HG02981 (cell line): Measurements from ENCODE around the gene ARL13B.
"Not testable (repeated sequence)": the region's sequence is repeated elsewhere in the genome, so short reads cannot be mapped to it uniquely, and the experiment has no call there.

Source experiments
- ATAC-seq: cut with Tn5 transposase; IDR thresholded peaks from one replicate; pipeline ENCODE4 v1.9.1; 2021; ENCODE audit warnings: mild to moderate bottlenecking, moderate library complexity; ENCODE audit not compliant: unreplicated experiment

ARL13B gene

GRCh38 chr3:94061297-94061696 lies 81.3 kb downstream of the ARL13B start:
- no peak for ATAC-seq

- peak; percentile 91 for ATAC-seq
Observed at GRCh38 chr3:94062513-94063404, 82.8 kb downstream of the ARL13B start, which contains the start of the genes DHFR2 and NSUN3. TSS of gene DHFR2 (minus strand) at chr3:94062916. CDS start at chr3:94061511, 1,405 bp downstream. TSS of gene NSUN3 (plus strand) at chr3:94063061. CDS start at chr3:94063127, 66 bp downstream.

- ATAC-seq, result no peak
Observed at GRCh38 chr3:94063496-94064119, 83.7 kb downstream of the ARL13B start.

- no peak for ATAC-seq
Observed at GRCh38 chr3:94064243-94064860, 84.4 kb downstream of the ARL13B start.

- ATAC-seq, result no peak
Observed at GRCh38 chr3:94065122-94065521, 85.2 kb downstream of the ARL13B start.

GRCh38 chr3:94065819-94066480 lies 86.0 kb downstream of the ARL13B start:
- no peak for ATAC-seq

GRCh38 chr3:94066506-94067500 lies 86.8 kb downstream of the ARL13B start:
- ATAC-seq, result no peak

- no peak for ATAC-seq
Observed at GRCh38 chr3:94069194-94069813, 89.3 kb downstream of the ARL13B start.

GRCh38 chr3:94070341-94070911 lies 90.5 kb downstream of the ARL13B start:
- ATAC-seq, result peak; percentile 44

GRCh38 chr3:94071713-94072284 lies 91.8 kb downstream of the ARL13B start:
- peak; percentile 88 for ATAC-seq

- no peak for ATAC-seq
Observed at GRCh38 chr3:94076055-94076454, 96.1 kb downstream of the ARL13B start.

- not testable (repeated sequence) for ATAC-seq
Observed at GRCh38 chr3:94080552-94080951, 100.6 kb downstream of the ARL13B start.

GRCh38 chr3:94081884-94082283 lies 101.9 kb downstream of the ARL13B start:
- ATAC-seq, result no peak

- ATAC-seq, result no peak
Observed at GRCh38 chr3:94082391-94082937, 102.5 kb downstream of the ARL13B start.

GRCh38 chr3:94083261-94083660 lies 103.3 kb downstream of the ARL13B start:
- peak; percentile 82 for ATAC-seq

- no peak for ATAC-seq
Observed at GRCh38 chr3:94089126-94089525, 109.2 kb downstream of the ARL13B start.

- no peak for ATAC-seq
Observed at GRCh38 chr3:94092086-94092485, 112.1 kb downstream of the ARL13B start.

- no peak for ATAC-seq
Observed at GRCh38 chr3:94093151-94093550, 113.2 kb downstream of the ARL13B start.
